ENCODE results near the gene KNOP1.

DNA sequence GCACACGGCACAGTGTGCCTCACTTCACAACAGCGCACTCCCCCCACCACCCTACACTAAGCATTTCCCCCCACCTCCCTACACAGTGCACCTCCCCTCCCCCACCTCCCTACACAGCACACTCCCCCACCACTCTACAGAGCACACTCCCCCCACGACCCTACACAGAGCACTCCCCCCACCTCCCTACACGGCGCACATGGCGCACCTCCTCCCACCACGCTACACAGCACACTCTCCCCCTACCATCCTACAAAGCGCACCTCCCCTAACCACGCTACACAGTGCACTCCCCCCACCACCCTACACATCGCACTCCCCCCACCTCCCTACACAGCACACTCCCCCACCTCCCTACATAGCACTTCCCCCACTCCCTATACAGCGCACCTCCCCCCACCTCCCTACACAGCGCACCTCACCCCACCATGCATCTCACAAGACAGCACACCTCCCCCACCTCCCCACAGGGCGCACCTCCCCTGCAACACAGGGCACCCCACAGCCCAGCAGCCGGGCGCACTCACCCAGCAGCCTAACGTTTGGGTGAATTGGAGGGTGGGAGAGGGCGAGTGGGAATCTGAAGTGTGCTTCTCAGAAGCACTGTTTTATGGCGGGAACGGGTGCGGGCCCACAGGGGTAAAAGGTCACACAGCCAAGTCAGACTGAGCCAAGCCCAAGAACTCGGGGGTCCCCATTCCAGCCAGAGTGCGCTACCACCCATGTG lies 10.3 kb downstream of the KNOP1 start:
- TF ChIP-seq, protein P1, sequence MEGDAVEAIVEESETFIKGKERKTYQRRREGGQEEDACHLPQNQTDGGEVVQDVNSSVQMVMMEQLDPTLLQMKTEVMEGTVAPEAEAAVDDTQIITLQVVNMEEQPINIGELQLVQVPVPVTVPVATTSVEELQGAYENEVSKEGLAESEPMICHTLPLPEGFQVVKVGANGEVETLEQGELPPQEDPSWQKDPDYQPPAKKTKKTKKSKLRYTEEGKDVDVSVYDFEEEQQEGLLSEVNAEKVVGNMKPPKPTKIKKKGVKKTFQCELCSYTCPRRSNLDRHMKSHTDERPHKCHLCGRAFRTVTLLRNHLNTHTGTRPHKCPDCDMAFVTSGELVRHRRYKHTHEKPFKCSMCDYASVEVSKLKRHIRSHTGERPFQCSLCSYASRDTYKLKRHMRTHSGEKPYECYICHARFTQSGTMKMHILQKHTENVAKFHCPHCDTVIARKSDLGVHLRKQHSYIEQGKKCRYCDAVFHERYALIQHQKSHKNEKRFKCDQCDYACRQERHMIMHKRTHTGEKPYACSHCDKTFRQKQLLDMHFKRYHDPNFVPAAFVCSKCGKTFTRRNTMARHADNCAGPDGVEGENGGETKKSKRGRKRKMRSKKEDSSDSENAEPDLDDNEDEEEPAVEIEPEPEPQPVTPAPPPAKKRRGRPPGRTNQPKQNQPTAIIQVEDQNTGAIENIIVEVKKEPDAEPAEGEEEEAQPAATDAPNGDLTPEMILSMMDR (IDR thresholded peaks at IDR 0.05; ENCODE audit: borderline replicate concordance, extremely low read depth, low read length, poor library complexity, severe bottlenecking), result no peak
- no peak for TF ChIP-seq EZH2 (IDR thresholded peaks at IDR 0.05; ENCODE audit: borderline replicate concordance, low read depth, low read length, severe bottlenecking)

Measured in DND-41 (cell line).